SK-N-SH (cell line): ENCODE data around the gene SLC6A16.

ENCODE experiments used
- MXI1 ChIP-seq: IDR thresholded peaks from 2 replicates; pipeline ENCODE4 v1.6.1; 2012; ENCODE audit warnings: mild to moderate bottlenecking, low read depth, low read length, improper control_type of control experiment
- TEAD4 ChIP-seq: IDR thresholded peaks from 2 replicates; pipeline ENCODE4 v1.4.0; 2012; ENCODE audit warnings: mild to moderate bottlenecking, borderline replicate concordance; ENCODE audit not compliant: insufficient read depth
- TF ChIP-seq, protein P1 (sequence below): fragments of 200-600 bp; sonication (generic); IDR thresholded peaks from 2 replicates; pipeline ENCODE4 v1.6.1; 2017; ENCODE audit warnings: antibody characterized with exemption, mild to moderate bottlenecking, moderate library complexity
- TF ChIP-seq, protein P2 (sequence below): fragments of 150-350 bp; IDR thresholded peaks from 2 replicates; pipeline ENCODE4 v1.6.1; 2017; ENCODE audit warnings: antibody characterized with exemption, low read length, low read depth, borderline replicate concordance

DNA sequence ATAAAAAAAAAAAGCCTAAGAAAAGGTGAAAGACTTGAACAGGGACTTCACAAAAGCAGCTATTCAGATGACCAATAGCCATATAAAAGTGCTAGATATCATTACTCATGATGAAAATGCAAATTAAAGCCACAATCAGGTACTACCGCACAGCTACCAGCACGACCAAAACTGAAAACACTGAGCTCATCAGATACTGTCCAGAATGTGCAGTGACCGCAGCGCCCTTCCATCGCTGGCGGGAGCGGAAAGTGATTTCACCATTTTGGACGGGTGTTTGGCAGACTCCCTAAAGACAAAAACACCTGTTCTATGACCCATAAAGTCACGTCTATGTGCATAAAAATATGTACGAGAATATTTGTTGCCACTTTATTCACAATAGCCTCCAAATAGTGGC lies 60.7 kb downstream of the SLC6A16 start:
- TF ChIP-seq TEAD4 (no peak), MXI1 (no peak)
- TF ChIP-seq, protein P1, sequence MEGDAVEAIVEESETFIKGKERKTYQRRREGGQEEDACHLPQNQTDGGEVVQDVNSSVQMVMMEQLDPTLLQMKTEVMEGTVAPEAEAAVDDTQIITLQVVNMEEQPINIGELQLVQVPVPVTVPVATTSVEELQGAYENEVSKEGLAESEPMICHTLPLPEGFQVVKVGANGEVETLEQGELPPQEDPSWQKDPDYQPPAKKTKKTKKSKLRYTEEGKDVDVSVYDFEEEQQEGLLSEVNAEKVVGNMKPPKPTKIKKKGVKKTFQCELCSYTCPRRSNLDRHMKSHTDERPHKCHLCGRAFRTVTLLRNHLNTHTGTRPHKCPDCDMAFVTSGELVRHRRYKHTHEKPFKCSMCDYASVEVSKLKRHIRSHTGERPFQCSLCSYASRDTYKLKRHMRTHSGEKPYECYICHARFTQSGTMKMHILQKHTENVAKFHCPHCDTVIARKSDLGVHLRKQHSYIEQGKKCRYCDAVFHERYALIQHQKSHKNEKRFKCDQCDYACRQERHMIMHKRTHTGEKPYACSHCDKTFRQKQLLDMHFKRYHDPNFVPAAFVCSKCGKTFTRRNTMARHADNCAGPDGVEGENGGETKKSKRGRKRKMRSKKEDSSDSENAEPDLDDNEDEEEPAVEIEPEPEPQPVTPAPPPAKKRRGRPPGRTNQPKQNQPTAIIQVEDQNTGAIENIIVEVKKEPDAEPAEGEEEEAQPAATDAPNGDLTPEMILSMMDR: no peak
- TF ChIP-seq, protein P2, sequence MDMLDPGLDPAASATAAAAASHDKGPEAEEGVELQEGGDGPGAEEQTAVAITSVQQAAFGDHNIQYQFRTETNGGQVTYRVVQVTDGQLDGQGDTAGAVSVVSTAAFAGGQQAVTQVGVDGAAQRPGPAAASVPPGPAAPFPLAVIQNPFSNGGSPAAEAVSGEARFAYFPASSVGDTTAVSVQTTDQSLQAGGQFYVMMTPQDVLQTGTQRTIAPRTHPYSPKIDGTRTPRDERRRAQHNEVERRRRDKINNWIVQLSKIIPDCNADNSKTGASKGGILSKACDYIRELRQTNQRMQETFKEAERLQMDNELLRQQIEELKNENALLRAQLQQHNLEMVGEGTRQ: no peak
